ENCODE results near the gene LDLRAP1. TPM values are rescaled to one million over a fixed set of nuclear protein-coding genes. Genes with fewer than 3 reads are reported as not detected.

Gene LDLRAP1
- total RNA-seq, 1 donor from 2014 or later: 14.4 TPM

GRCh38 chr1:25614501-25615171 is 71.2 kb downstream of the LDLRAP1 start:
- no peak for DNase-seq (ENCODE audit: low spot score)
- intact Hi-C loops (cut with DNase I): loop anchor here (5.0 kb wide), 2 partner anchors 43 to 72 kb away; partner anchors contain the start of gene LDLRAP1

DNA sequence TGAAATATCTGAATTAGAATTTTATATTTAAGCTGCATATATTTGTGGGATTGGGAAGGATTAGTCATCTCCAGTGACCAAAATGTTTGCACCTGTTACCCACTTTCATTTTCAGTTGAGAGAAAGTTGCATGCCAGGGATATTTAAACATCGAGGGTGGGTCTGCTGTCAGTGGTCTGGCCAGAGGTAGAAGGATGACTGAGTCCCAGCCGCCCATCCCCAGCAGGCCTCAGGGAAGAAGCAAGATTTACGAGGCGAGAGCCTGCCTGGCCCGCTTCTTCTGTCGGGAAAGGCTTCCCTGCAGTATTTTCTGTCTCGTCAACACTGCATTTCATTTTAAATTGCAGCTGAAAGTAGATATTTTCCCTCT is 71.8 kb downstream of the LDLRAP1 start:
- intact Hi-C loops (cut with DNase I): loop anchor here (5.0 kb wide), 2 partner anchors 42 to 73 kb away; partner anchors contain the start of gene LDLRAP1
- no peak for DNase-seq (ENCODE audit: low spot score)

DNA sequence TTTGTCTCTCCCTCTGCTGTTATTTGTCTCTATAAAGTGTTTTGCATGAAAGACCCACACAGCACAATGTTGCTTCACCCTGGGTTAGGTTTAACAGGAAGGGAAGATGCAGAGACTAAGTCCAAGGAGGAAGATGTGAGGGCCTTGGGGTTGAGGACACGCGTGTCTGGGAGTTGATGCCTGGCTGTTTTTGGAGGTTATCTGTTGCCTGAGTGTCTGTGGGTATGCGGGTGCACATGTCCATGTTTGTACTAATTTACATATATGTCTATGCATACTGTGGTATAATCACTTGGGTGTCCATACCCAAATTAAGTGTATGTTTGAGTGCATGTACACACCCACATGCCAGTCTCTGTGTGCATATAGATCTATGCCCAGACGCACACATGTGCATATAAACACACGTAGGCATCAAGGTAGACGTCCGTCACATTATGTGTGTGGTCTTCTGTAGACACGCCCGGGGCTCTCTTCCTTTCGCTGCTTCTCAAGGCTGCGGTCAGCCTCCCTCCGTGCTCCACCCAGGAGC is 72.2 kb downstream of the LDLRAP1 start:
- DNase-seq (ENCODE audit: low spot score): no peak
- intact Hi-C loops (cut with DNase I): loop anchor here (2.0 to 5.0 kb wide), 4 partner anchors 42 to 183 kb away; partner anchors contain the start of gene LDLRAP1

DNA sequence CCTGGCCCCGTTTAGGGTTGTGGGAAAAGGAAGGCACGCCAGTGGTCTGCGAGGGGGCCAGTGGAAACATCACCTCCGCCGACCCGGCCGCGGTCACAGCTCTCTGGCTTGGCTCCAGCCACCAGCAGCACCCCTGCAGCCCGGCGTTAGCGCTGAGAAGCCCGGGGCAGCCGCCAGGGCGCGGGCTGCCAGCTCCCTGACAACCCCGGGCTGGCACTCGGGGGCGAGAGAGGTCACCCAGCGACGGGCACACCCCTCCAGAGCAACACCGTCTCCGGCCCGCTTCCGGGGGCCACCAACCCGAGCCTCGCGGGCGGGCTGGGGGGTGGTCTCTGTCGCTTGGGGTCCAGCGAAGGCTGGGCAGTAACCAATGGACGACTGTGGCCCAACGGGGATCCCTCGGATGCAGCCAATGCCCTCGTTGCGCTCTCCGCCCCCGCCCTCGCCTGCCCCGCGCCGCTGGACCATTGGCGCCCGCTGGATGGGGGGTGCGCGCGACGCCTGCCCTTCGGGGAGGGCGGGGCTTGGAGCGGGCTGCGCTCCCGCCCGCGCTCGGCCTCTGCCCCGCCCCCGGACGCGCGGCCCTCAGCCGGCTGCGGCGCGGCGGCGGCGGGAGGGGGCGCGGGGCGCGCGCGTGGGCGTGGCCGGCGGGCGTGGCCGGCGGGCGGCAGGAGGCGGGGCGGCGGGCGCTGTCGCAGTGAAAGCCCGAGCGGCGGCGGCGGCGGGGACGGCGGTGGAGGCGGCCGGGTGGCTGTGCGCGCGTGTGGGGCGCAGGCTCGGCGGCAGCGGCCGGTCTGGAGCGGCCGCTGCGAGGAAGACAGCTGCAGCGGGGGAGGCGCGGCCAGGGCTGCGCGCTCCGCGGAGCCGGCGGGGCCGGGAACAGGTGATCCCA is 72.9 kb downstream of the LDLRAP1 start, which contains the start of gene MAN1C1:
Gene MAN1C1 (plus strand): TSS at position 697 of the 892 bp plus-strand sequence. CDS start 1,007 bp downstream, outside the sequence.
- DNase-seq (ENCODE audit: low spot score): peak; percentile 93
- intact Hi-C loops (cut with DNase I): loop anchor here (2.0 to 5.0 kb wide), 4 partner anchors 41 to 182 kb away; partner anchors contain the start of gene LDLRAP1

DNA sequence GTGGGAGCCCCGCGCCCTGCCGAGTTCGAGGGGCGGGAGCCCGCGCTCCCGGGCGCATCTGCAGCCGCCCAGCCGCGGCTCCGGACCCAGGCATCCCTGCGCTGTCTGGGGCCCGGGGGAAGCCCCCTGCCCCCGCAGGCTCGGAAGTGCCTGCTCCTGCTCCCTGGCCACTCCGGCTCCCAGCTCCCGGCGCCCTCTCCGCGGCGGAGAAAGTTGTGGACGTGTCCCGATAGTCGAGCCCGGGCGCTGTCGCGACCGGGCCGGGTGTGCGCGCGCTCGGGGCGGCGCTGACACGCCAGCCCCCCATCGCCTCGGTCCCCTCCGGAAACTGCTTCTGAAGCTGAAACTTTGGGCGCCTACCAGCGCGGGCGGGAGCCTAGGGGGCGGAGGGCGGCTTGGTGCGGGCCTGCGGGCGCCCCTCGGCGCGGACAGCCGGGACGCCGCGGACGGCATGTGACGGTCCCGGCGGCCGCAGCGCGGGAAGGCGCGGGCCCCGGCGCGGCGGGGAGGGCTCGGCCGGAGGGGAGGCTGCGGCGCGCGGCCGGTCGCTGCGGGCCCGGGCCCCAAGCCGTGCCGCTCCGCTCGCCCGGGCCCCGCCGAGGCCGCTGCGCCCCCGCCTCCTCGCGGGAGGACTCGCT is 73.7 kb downstream of the LDLRAP1 start:
- intact Hi-C loops (cut with DNase I): loop anchor here (2.0 to 5.0 kb wide), 4 partner anchors 40 to 182 kb away; partner anchors contain the start of gene LDLRAP1
- DNase-seq (ENCODE audit: low spot score): no peak

- intact Hi-C loops (cut with DNase I): loop anchor here (2.0 to 5.0 kb wide), 5 partner anchors 39 to 181 kb away; partner anchors contain the start of gene LDLRAP1
- no peak for DNase-seq (ENCODE audit: low spot score)
Observed at GRCh38 chr1:25617625-25618432, 74.4 kb downstream of the LDLRAP1 start.

- intact Hi-C loops (cut with DNase I): loop anchor here (2.0 to 5.0 kb wide), 3 partner anchors 39 to 76 kb away; partner anchors contain the start of gene LDLRAP1
- no peak for DNase-seq (ENCODE audit: low spot score)
Observed at GRCh38 chr1:25618433-25618808, 75.0 kb downstream of the LDLRAP1 start.

Other genes with a start within 250 kb of the LDLRAP1 start
- gene TMEM50A, start 205.3 kb upstream of the LDLRAP1 start, total RNA-seq: 97.7 TPM
- gene RHCE, start 122.8 kb upstream of the LDLRAP1 start, total RNA-seq: 0.57 TPM
- gene MACO1, start 112.7 kb upstream of the LDLRAP1 start, total RNA-seq: 10.3 TPM
- gene MAN1C1, start 73.2 kb downstream of the LDLRAP1 start, total RNA-seq: 16.7 TPM

All from cardiac septum (tissue), 1 donor.